OCI-LY3 (cell line): ENCODE measurements around the gene CMC2.

Experiments
- H2AFZ ChIP-seq: fragments of 200-600, 300-600 bp; shearing (Covaris generic); 2 replicates; pipeline ENCODE4 v1.6.0; 2014; ENCODE audit warnings: antibody characterized with exemption, low read depth, low read length
- H3K27ac ChIP-seq: fragments of 200-600, 300-600 bp; sonication (generic); 2 replicates; pipeline ENCODE4 v1.5.1; 2014; ENCODE audit warnings: mild to moderate bottlenecking, low read length, moderate library complexity, mixed read lengths
- H3K27me3 ChIP-seq: fragments of 200-600, 300-600 bp; sonication (generic); 2 replicates; pipeline ENCODE4 v1.6.1; 2014; ENCODE audit warnings: low read depth, low read length, mixed read lengths
- H3K36me3 ChIP-seq: fragments of 200-600, 300-600 bp; sonication (generic); replicated peaks from 2 replicates; pipeline ENCODE3; 2014; ENCODE audit warnings: low read depth, low read length, mixed read lengths
- H3K4me1 ChIP-seq: fragments of 300-600, 200-600 bp; sonication (generic); 2 replicates; pipeline ENCODE4 v1.6.1; 2014; ENCODE audit warnings: low read length, mixed read lengths
- H3K4me2 ChIP-seq: fragments of 200-600, 300-600 bp; sonication (generic); 2 replicates; pipeline ENCODE4 v1.6.1; 2014; ENCODE audit warnings: low read length, mixed read lengths
- H3K4me3 ChIP-seq: fragments of 300-600, 200-600 bp; sonication (generic); 2 replicates; pipeline ENCODE4 v1.5.1; 2014; ENCODE audit warnings: antibody characterized with exemption, mild to moderate bottlenecking, low read length, moderate library complexity
- H3K79me2 ChIP-seq: fragments of 300-600, 200-600 bp; shearing (Covaris generic); 2 replicates; pipeline ENCODE4 v1.6.1; 2014; ENCODE audit warnings: mild to moderate bottlenecking, low read length, mixed read lengths
- H3K9ac ChIP-seq: fragments of 300-600, 200-600 bp; shearing (Covaris generic); 2 replicates; pipeline ENCODE4 v1.6.0; 2014; ENCODE audit warnings: mild to moderate bottlenecking, low read length, moderate library complexity
- H3K9me3 ChIP-seq: fragments of 200-600, 300-600 bp; shearing (Covaris generic); 2 replicates; pipeline ENCODE4 v1.6.1; 2014; ENCODE audit warnings: low read length, mixed read lengths; ENCODE audit not compliant: insufficient read depth
- H4K20me1 ChIP-seq: fragments of 200-600, 300-600 bp; sonication (generic); 2 replicates; pipeline ENCODE4 v1.6.1; 2016; ENCODE audit warnings: low read length, mixed read lengths; ENCODE audit not compliant: insufficient read depth
- EZH2phosphoT487 ChIP-seq: fragments of 200-600 bp; shearing (Covaris generic); IDR thresholded peaks from 2 replicates; pipeline ENCODE4 v1.6.1; 2018; ENCODE audit warnings: antibody characterized with exemption, mixed run types, low read depth
- TF ChIP-seq, protein P1 (sequence below): fragments of 200-600, 300-600 bp; sonication (generic); IDR thresholded peaks from 2 replicates; pipeline ENCODE4 v1.5.1; 2014; ENCODE audit warnings: antibody characterized with exemption, low read length, low read depth

The CMC2 gene

DNA sequence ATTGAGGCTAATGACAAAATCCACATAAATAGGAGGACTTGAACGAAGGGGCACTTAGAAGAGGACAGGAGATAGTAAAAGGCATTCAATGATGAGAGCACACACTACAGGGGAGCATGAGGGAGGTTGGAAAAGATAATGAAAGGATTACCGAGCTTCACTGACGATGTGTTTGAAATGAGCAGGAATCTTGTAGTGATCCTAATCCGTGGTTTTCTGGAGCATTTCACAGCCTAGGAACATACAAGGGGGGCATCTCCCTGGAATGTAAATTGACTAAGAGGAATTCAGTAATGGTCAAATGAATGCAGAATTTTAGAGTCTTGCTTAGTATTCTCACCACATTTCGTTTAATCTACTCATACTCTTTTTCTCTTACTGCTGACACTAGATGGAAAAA is 34.2 kb upstream of the CMC2 start:
- Histone ChIP-seq H4K20me1 (no peaks in the 10 kb centered on the region), H2AFZ (no peak overlapping the region), H3K27me3 (no peaks in the 10 kb centered on the region), H3K36me3 (peaks cover 20% of the 10 kb centered on the region), H3K9me3 (no peaks in the 10 kb centered on the region), H3K4me2 (no peak overlapping the region), H3K4me3 (no peak overlapping the region), H3K79me2 (peaks cover 35% of the 10 kb centered on the region), H3K4me1 (peaks cover 7% of the 10 kb centered on the region), H3K9ac (no peak overlapping the region), H3K27ac (no peak overlapping the region)
- TF ChIP-seq EZH2phosphoT487: no peak
- TF ChIP-seq, protein P1, sequence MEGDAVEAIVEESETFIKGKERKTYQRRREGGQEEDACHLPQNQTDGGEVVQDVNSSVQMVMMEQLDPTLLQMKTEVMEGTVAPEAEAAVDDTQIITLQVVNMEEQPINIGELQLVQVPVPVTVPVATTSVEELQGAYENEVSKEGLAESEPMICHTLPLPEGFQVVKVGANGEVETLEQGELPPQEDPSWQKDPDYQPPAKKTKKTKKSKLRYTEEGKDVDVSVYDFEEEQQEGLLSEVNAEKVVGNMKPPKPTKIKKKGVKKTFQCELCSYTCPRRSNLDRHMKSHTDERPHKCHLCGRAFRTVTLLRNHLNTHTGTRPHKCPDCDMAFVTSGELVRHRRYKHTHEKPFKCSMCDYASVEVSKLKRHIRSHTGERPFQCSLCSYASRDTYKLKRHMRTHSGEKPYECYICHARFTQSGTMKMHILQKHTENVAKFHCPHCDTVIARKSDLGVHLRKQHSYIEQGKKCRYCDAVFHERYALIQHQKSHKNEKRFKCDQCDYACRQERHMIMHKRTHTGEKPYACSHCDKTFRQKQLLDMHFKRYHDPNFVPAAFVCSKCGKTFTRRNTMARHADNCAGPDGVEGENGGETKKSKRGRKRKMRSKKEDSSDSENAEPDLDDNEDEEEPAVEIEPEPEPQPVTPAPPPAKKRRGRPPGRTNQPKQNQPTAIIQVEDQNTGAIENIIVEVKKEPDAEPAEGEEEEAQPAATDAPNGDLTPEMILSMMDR: no peak

DNA sequence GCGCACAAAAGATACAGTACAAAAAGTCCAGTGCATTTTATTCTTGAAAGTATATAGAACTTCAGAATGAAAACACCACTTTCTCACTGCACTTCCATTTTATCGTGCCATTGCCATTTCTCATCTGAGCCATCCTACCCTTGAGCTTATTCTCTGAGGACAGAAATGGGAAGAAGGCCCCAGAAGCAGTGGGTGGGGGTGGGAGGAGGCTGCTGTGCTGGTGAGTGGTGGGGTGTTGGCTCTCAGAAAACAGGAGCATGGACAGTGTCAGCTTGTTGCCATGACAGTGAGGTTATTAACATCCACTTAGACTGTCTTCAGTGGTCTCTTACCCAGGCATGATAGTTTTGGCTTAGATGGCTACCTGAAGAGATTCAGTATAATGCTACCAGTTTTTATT is 33.4 kb upstream of the CMC2 start:
- H3K27ac ChIP-seq: no peak overlapping the region
- H3K79me2 ChIP-seq: peaks cover 35% of the 10 kb centered on the region
- H3K4me2 ChIP-seq: no peak overlapping the region
- H3K4me1 ChIP-seq: peaks cover 10% of the 10 kb centered on the region
- H3K4me3 ChIP-seq: no peak overlapping the region
- no peak overlapping the region for H3K9ac ChIP-seq
- no peaks in the 10 kb centered on the region for H4K20me1 ChIP-seq
- H3K9me3 ChIP-seq: no peaks in the 10 kb centered on the region
- TF ChIP-seq EZH2phosphoT487: no peak
- TF ChIP-seq, protein P1: no peak
- peaks cover 13% of the 10 kb centered on the region for H3K36me3 ChIP-seq
- no peak overlapping the region for H2AFZ ChIP-seq
- H3K27me3 ChIP-seq: no peaks in the 10 kb centered on the region

DNA sequence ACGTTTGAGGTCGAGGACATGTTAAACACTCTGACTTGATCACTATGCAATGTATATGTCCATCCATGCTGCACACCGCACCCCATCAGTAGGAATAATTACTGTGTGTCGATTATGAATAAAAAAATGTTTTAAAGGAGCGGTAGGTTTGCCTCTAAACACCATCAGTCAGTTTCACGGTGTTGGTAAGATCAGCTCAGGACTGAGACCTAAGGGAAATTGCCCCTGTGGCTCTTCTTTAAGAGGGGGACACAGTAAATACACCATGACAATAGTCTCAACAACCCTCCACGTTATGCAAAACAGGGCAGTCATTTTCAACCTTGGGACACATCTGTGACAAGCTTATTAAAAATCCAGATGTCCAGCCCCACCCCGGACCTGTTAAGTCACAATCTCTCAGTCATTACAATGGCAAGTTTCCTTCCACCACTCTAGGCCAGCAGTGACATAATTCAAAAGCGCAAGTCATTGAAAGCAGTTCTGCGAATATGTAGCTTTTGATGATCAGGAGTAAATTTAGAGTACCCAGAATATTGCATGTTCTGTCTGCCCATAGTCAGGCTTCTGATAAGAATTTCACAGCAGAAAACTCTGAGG is 30.2 kb upstream of the CMC2 start:
- Histone ChIP-seq H3K4me1 (peaks cover 10% of the 10 kb centered on the region), H4K20me1 (no peaks in the 10 kb centered on the region), H3K4me2 (peak overlapping the region; percentile 88), H3K9ac (peak overlapping the region; percentile 59), H2AFZ (no peak overlapping the region), H3K4me3 (peak overlapping the region; percentile 92), H3K27ac (no peak overlapping the region), H3K79me2 (peaks cover 35% of the 10 kb centered on the region), H3K9me3 (no peaks in the 10 kb centered on the region), H3K36me3 (peaks cover 9% of the 10 kb centered on the region), H3K27me3 (no peaks in the 10 kb centered on the region)
- TF ChIP-seq, protein P1: no peak
- no peak for TF ChIP-seq EZH2phosphoT487

DNA sequence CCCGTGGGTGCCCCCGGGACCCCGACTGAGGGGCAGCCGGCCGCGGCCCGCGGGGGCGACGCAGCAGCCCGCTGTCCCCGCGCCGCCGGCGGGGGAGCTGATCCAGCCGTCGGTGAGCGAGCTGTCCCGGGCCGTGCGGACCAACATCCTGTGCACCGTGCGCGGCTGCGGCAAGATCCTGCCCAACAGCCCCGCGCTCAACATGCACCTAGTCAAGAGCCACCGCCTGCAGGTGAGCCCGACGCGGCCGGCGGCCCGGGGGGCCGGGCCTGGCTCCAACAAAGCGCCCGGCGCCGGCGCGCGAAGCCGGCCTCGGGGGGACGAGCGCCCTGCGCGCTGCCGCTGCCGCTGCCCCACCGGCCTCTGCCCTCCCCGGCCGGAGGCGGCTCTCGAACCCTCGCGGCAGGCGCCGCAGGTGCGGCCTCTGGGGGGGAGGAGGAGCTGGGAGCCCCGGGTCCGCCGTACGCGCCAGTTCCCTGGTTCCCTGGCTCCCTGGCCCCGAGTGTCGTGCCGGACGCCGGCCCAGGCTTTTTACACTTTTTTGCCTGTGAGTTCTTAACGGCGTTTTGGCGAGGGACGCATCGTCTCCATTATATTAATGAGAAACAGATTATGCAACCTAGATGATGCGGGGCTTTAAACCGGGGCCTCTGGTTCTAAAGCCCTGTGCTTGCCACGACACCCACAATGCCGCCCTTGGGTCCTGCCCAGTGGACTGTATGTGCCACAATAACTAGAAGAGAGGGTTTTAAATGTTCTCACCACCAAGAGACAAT is 29.5 kb upstream of the CMC2 start:
- Histone ChIP-seq H4K20me1 (no peaks in the 10 kb centered on the region), H3K27me3 (no peaks in the 10 kb centered on the region), H3K4me3 (peak overlapping the region; percentile 92), H3K79me2 (peaks cover 35% of the 10 kb centered on the region), H3K27ac (no peak overlapping the region), H3K9me3 (no peaks in the 10 kb centered on the region), H3K36me3 (peaks cover 3% of the 10 kb centered on the region), H2AFZ (no peak overlapping the region; the same call in 1 of the 2 replicates), H3K4me2 (peak overlapping the region; percentile 88), H3K9ac (peak overlapping the region; percentile 59), H3K4me1 (peaks cover 10% of the 10 kb centered on the region)
- TF ChIP-seq, protein P1: no peak
- TF ChIP-seq EZH2phosphoT487: no peak
